ENCODE measurements around the gene KCNE2. TPM values are rescaled to one million over a fixed set of nuclear protein-coding genes. Genes with fewer than 3 reads are reported as not detected.
"Not testable (repeated sequence)": the region's sequence is repeated elsewhere in the genome, so short reads cannot be mapped to it uniquely, and the experiment has no call there.

The KCNE2 gene
- total RNA-seq, 1 experiment from 2014 or later, result 0.39 TPM

- CTCF ChIA-PET; BruUV-seq (replicated peaks); H3K9me3 ChIP-seq (ENCODE audit: low read depth, low read length, poor library complexity, severe bottlenecking); H3K27me3 ChIP-seq (replicated peaks; ENCODE audit: insufficient read depth, low read depth, low read length, poor library complexity); H3K4me3 ChIP-seq (ENCODE audit: low read depth, low read length, poor library complexity, severe bottlenecking); H3K36me3 ChIP-seq (ENCODE audit: insufficient read depth, low read length, poor library complexity, severe bottlenecking); H3K27ac ChIP-seq (ENCODE audit: low read depth, low read length, poor library complexity, severe bottlenecking); intact Hi-C loops (cut with micrococcal nuclease; ENCODE audit: unreplicated experiment); DNase-seq (ENCODE audit: low spot score); POLR2A ChIA-PET (ENCODE audit: low non-redundant PET); H3K4me1 ChIP-seq (ENCODE audit: insufficient read depth, low read length, poor library complexity, severe bottlenecking): not testable (repeated sequence)
Observed at GRCh38 chr21:34400522-34400921, 36.7 kb downstream of the KCNE2 start.

- H3K9me3 ChIP-seq (ENCODE audit: low read depth, low read length, poor library complexity, severe bottlenecking); DNase-seq (ENCODE audit: low spot score); CTCF ChIA-PET; BruUV-seq (replicated peaks); POLR2A ChIA-PET (ENCODE audit: low non-redundant PET); H3K4me3 ChIP-seq (ENCODE audit: low read depth, low read length, poor library complexity, severe bottlenecking); H3K4me1 ChIP-seq (ENCODE audit: insufficient read depth, low read length, poor library complexity, severe bottlenecking); H3K36me3 ChIP-seq (ENCODE audit: insufficient read depth, low read length, poor library complexity, severe bottlenecking); H3K27me3 ChIP-seq (replicated peaks; ENCODE audit: insufficient read depth, low read depth, low read length, poor library complexity); intact Hi-C loops (cut with micrococcal nuclease; ENCODE audit: unreplicated experiment); H3K27ac ChIP-seq (ENCODE audit: low read depth, low read length, poor library complexity, severe bottlenecking): not testable (repeated sequence)
Observed at GRCh38 chr21:34404742-34405141, 40.9 kb downstream of the KCNE2 start.

GRCh38 chr21:34405686-34406085, 41.9 kb downstream of the KCNE2 start:
- CTCF ChIA-PET, result not testable (repeated sequence)

GRCh38 chr21:34406102-34406501, 42.3 kb downstream of the KCNE2 start:
- H3K4me1 ChIP-seq (ENCODE audit: insufficient read depth, low read length, poor library complexity, severe bottlenecking); DNase-seq (ENCODE audit: low spot score); intact Hi-C loops (cut with micrococcal nuclease; ENCODE audit: unreplicated experiment); H3K27me3 ChIP-seq (replicated peaks; ENCODE audit: insufficient read depth, low read depth, low read length, poor library complexity); BruUV-seq (replicated peaks); H3K36me3 ChIP-seq (ENCODE audit: insufficient read depth, low read length, poor library complexity, severe bottlenecking); CTCF ChIA-PET; H3K27ac ChIP-seq (ENCODE audit: low read depth, low read length, poor library complexity, severe bottlenecking); H3K4me3 ChIP-seq (ENCODE audit: low read depth, low read length, poor library complexity, severe bottlenecking); POLR2A ChIA-PET (ENCODE audit: low non-redundant PET); H3K9me3 ChIP-seq (ENCODE audit: low read depth, low read length, poor library complexity, severe bottlenecking): not testable (repeated sequence)

More at GRCh38 chr21:34405686-34406085, 41.9 kb downstream of the KCNE2 start:
- intact Hi-C loops (cut with micrococcal nuclease; ENCODE audit: unreplicated experiment); H3K27ac ChIP-seq (ENCODE audit: low read depth, low read length, poor library complexity, severe bottlenecking); H3K36me3 ChIP-seq (ENCODE audit: insufficient read depth, low read length, poor library complexity, severe bottlenecking); H3K27me3 ChIP-seq (replicated peaks; ENCODE audit: insufficient read depth, low read depth, low read length, poor library complexity); H3K4me3 ChIP-seq (ENCODE audit: low read depth, low read length, poor library complexity, severe bottlenecking); BruUV-seq (replicated peaks); H3K4me1 ChIP-seq (ENCODE audit: insufficient read depth, low read length, poor library complexity, severe bottlenecking); H3K9me3 ChIP-seq (ENCODE audit: low read depth, low read length, poor library complexity, severe bottlenecking); POLR2A ChIA-PET (ENCODE audit: low non-redundant PET); DNase-seq (ENCODE audit: low spot score): not testable (repeated sequence)

- DNase-seq (ENCODE audit: low spot score), result not testable (repeated sequence)
Observed at GRCh38 chr21:34406676-34407075, 42.9 kb downstream of the KCNE2 start.

GRCh38 chr21:34407294-34407693, 43.5 kb downstream of the KCNE2 start:
- H3K27ac ChIP-seq (ENCODE audit: low read depth, low read length, poor library complexity, severe bottlenecking); H3K9me3 ChIP-seq (ENCODE audit: low read depth, low read length, poor library complexity, severe bottlenecking); POLR2A ChIA-PET (ENCODE audit: low non-redundant PET); intact Hi-C loops (cut with micrococcal nuclease; ENCODE audit: unreplicated experiment); CTCF ChIA-PET; H3K27me3 ChIP-seq (replicated peaks; ENCODE audit: insufficient read depth, low read depth, low read length, poor library complexity); BruUV-seq (replicated peaks); H3K36me3 ChIP-seq (ENCODE audit: insufficient read depth, low read length, poor library complexity, severe bottlenecking); H3K4me1 ChIP-seq (ENCODE audit: insufficient read depth, low read length, poor library complexity, severe bottlenecking); H3K4me3 ChIP-seq (ENCODE audit: low read depth, low read length, poor library complexity, severe bottlenecking); DNase-seq (ENCODE audit: low spot score): not testable (repeated sequence)

More at GRCh38 chr21:34406676-34407075, 42.9 kb downstream of the KCNE2 start:
- H3K36me3 ChIP-seq (ENCODE audit: insufficient read depth, low read length, poor library complexity, severe bottlenecking); BruUV-seq (replicated peaks); H3K9me3 ChIP-seq (ENCODE audit: low read depth, low read length, poor library complexity, severe bottlenecking); H3K27me3 ChIP-seq (replicated peaks; ENCODE audit: insufficient read depth, low read depth, low read length, poor library complexity); POLR2A ChIA-PET (ENCODE audit: low non-redundant PET); H3K27ac ChIP-seq (ENCODE audit: low read depth, low read length, poor library complexity, severe bottlenecking); H3K4me1 ChIP-seq (ENCODE audit: insufficient read depth, low read length, poor library complexity, severe bottlenecking); intact Hi-C loops (cut with micrococcal nuclease; ENCODE audit: unreplicated experiment); CTCF ChIA-PET; H3K4me3 ChIP-seq (ENCODE audit: low read depth, low read length, poor library complexity, severe bottlenecking): not testable (repeated sequence)

GRCh38 chr21:34417448-34418077, 53.8 kb downstream of the KCNE2 start:
- H3K27ac ChIP-seq (ENCODE audit: low read depth, low read length, poor library complexity, severe bottlenecking); intact Hi-C loops (cut with micrococcal nuclease; ENCODE audit: unreplicated experiment); POLR2A ChIA-PET (ENCODE audit: low non-redundant PET); H3K4me3 ChIP-seq (ENCODE audit: low read depth, low read length, poor library complexity, severe bottlenecking); H3K27me3 ChIP-seq (replicated peaks; ENCODE audit: insufficient read depth, low read depth, low read length, poor library complexity); H3K4me1 ChIP-seq (ENCODE audit: insufficient read depth, low read length, poor library complexity, severe bottlenecking); CTCF ChIA-PET; BruUV-seq (replicated peaks); DNase-seq (ENCODE audit: low spot score); H3K9me3 ChIP-seq (ENCODE audit: low read depth, low read length, poor library complexity, severe bottlenecking); H3K36me3 ChIP-seq (ENCODE audit: insufficient read depth, low read length, poor library complexity, severe bottlenecking): not testable (repeated sequence)

All from A673 (cell line).